ENCODE results near the gene ENAH. TPM values are rescaled to one million over a fixed set of nuclear protein-coding genes. Genes with fewer than 3 reads are reported as not detected.

Gene ENAH
- polyA plus RNA-seq, 1 donor (not counting 4 experiments of a cell fraction or from before 2014, with no cell fraction given): 61.0 TPM

GRCh38 chr1:225573216-225573615 lies 79.7 kb downstream of the ENAH start:
- no peak overlapping the region for H3K27ac ChIP-seq (ENCODE audit: control insufficient read depth, insufficient read depth, low read length)
- no peak overlapping the region for H3K4me2 ChIP-seq (ENCODE audit: control insufficient read depth, extremely low read depth, insufficient read depth, low read depth, low read length)
- peaks cover 3% of the 10 kb centered on the region for H4K20me1 ChIP-seq (ENCODE audit: control insufficient read depth, extremely low read depth, insufficient read depth, low read length)
- H3K9me1 ChIP-seq (ENCODE audit: control insufficient read depth, extremely low read depth, insufficient read depth, low read length): no peaks in the 10 kb centered on the region
- no peaks in the 10 kb centered on the region for H3K4me1 ChIP-seq (ENCODE audit: control insufficient read depth, extremely low read depth, insufficient read depth, low read length)
- H3K4me3 ChIP-seq (ENCODE audit: control insufficient read depth in 2 of 3, extremely low read depth in 1 of 3, insufficient read depth in 2 of 3, low read depth in 1 of 3, low read length in 3 of 3): no peak overlapping the region
- peaks cover 25% of the 10 kb centered on the region for H3K79me2 ChIP-seq (ENCODE audit: control insufficient read depth, insufficient read depth, low read length)
- FAIRE-seq (no peak), DNase-seq (ENCODE audit: low read depth, low spot score) (no peak)
- dilution Hi-C loops (cut with MboI; ENCODE audit: extremely low pct_ligation_motif_present, low sequenced_read_pairs): no loop called here
- no peak overlapping the region for H3K9ac ChIP-seq (ENCODE audit: control insufficient read depth, extremely low read depth, insufficient read depth, low read length)
- H3K9me3 ChIP-seq (ENCODE audit: control insufficient read depth, low read depth, low read length): no peaks in the 10 kb centered on the region
- no peak for TF ChIP-seq CTCF (optimal IDR thresholded peaks at IDR 0.05 in 1 of 3, IDR thresholded peaks at IDR 0.05 in 1 of 3, conservative IDR thresholded peaks at IDR 0.05 in 1 of 3; ENCODE audit: extremely low read depth in 1 of 3, insufficient read depth in 2 of 3, low read length in 3 of 3)
- TF ChIP-seq EZH2 (IDR thresholded peaks at IDR 0.05; ENCODE audit: low read length): no peak
- H3K36me3 ChIP-seq (ENCODE audit: control insufficient read depth in 2 of 2, extremely low read depth in 1 of 2, insufficient read depth in 2 of 2, low read length in 2 of 2): peaks cover 0 to 1% of the 10 kb centered on the region in 2 experiments
- H3K27me3 ChIP-seq (ENCODE audit: control insufficient read depth, extremely low read depth, insufficient read depth, low read length): no peaks in the 10 kb centered on the region
- H2AFZ ChIP-seq (ENCODE audit: control insufficient read depth, low read length): no peak overlapping the region

- H3K27ac ChIP-seq (ENCODE audit: control insufficient read depth, insufficient read depth, low read length): no peak overlapping the region
- peaks cover 0 to 1% of the 10 kb centered on the region in 2 experiments for H3K36me3 ChIP-seq (ENCODE audit: control insufficient read depth in 2 of 2, extremely low read depth in 1 of 2, insufficient read depth in 2 of 2, low read length in 2 of 2)
- no peak overlapping the region for H3K4me3 ChIP-seq (ENCODE audit: control insufficient read depth in 2 of 3, extremely low read depth in 1 of 3, insufficient read depth in 2 of 3, low read depth in 1 of 3, low read length in 3 of 3)
- H3K27me3 ChIP-seq (ENCODE audit: control insufficient read depth, extremely low read depth, insufficient read depth, low read length): no peaks in the 10 kb centered on the region
- H3K4me2 ChIP-seq (ENCODE audit: control insufficient read depth, extremely low read depth, insufficient read depth, low read depth, low read length): no peak overlapping the region
- no peak for FAIRE-seq
- no peaks in the 10 kb centered on the region for H3K9me3 ChIP-seq (ENCODE audit: control insufficient read depth, low read depth, low read length)
- no peak overlapping the region for H2AFZ ChIP-seq (ENCODE audit: control insufficient read depth, low read length)
- H3K4me1 ChIP-seq (ENCODE audit: control insufficient read depth, extremely low read depth, insufficient read depth, low read length): no peaks in the 10 kb centered on the region
- dilution Hi-C loops (cut with MboI; ENCODE audit: extremely low pct_ligation_motif_present, low sequenced_read_pairs): no loop called here
- H3K9me1 ChIP-seq (ENCODE audit: control insufficient read depth, extremely low read depth, insufficient read depth, low read length): no peaks in the 10 kb centered on the region
- no peak for TF ChIP-seq CTCF (optimal IDR thresholded peaks at IDR 0.05 in 1 of 3, IDR thresholded peaks at IDR 0.05 in 1 of 3, conservative IDR thresholded peaks at IDR 0.05 in 1 of 3; ENCODE audit: extremely low read depth in 1 of 3, insufficient read depth in 2 of 3, low read length in 3 of 3)
- no peak for TF ChIP-seq EZH2 (IDR thresholded peaks at IDR 0.05; ENCODE audit: low read length)
- H4K20me1 ChIP-seq (ENCODE audit: control insufficient read depth, extremely low read depth, insufficient read depth, low read length): peaks cover 3% of the 10 kb centered on the region
- no peak overlapping the region for H3K9ac ChIP-seq (ENCODE audit: control insufficient read depth, extremely low read depth, insufficient read depth, low read length)
- peaks cover 25% of the 10 kb centered on the region for H3K79me2 ChIP-seq (ENCODE audit: control insufficient read depth, insufficient read depth, low read length)
- no peak for DNase-seq (ENCODE audit: low read depth, low spot score)
Observed at GRCh38 chr1:225572422-225572821, 80.5 kb downstream of the ENAH start.
